GM10266 (cell line): ENCODE data around the gene APLP2.

ENCODE experiments used
- DNase-seq: peaks from one replicate; pipeline ENCODE4 v3.0.0; 2012; ENCODE audit errors: extremely low spot score
- CTCF ChIP-seq: IDR thresholded peaks from 2 replicates; pipeline ENCODE4 v1.5.1; 2012; ENCODE audit warnings: mild to moderate bottlenecking, low read depth; ENCODE audit not compliant: control insufficient read depth, insufficient read depth; ENCODE audit errors: missing control alignments

The APLP2 gene

GRCh38 chr11:130125638-130126037 is 55.9 kb downstream of the APLP2 start:
- no peak for DNase-seq
- no peak for TF ChIP-seq CTCF

GRCh38 chr11:130126516-130126915 is 56.8 kb downstream of the APLP2 start:
- DNase-seq: no peak
- TF ChIP-seq CTCF: no peak

- no peak for TF ChIP-seq CTCF
- DNase-seq: no peak
Observed at GRCh38 chr11:130127509-130127908, 57.8 kb downstream of the APLP2 start.

GRCh38 chr11:130128626-130129025 is 58.9 kb downstream of the APLP2 start:
- DNase-seq: no peak
- no peak for TF ChIP-seq CTCF

GRCh38 chr11:130129922-130130321 is 60.2 kb downstream of the APLP2 start:
- TF ChIP-seq CTCF: no peak
- no peak for DNase-seq

GRCh38 chr11:130131961-130132850 is 62.5 kb downstream of the APLP2 start:
- peak; percentile 82 for TF ChIP-seq CTCF
- DNase-seq: peak; percentile 74

- no peak for TF ChIP-seq CTCF
- no peak for DNase-seq
Observed at GRCh38 chr11:130133716-130134115, 64.0 kb downstream of the APLP2 start.
